HepG2 (cell line): ENCODE results near the gene TSKU. TPM values are rescaled to one million over a fixed set of nuclear protein-coding genes. Genes with fewer than 3 reads are reported as not detected.

ENCODE experiments used
- ATAC-seq: fragments of 200-7000 bp; cut with Tn5 transposase; 3 replicates; pipeline ENCODE4 v1.9.1; 2020; ENCODE audit warnings: mild to moderate bottlenecking, moderate library complexity
- BruUV-seq: library from RNA; stranded (reverse); fragments of 400-500 nt; replicated peaks from 2 replicates; lab custom pipeline; 2021; lab: Mats Ljungman, UMichigan
- CTCF ChIA-PET: fragments of 300-600 bp; formaldehyde crosslinking; extraction: SDS; loops from one replicate; lab custom pipeline; 2021; ENCODE audit warnings: low total read pairs, inconsistent platforms, low intra/inter-chr PET ratio; lab: Yijun Ruan, JAX
- POLR2A ChIA-PET: fragments of 350-600 bp; sonication (Branson Sonifier 250); formaldehyde crosslinking; loops from one replicate; lab custom pipeline; 2020; ENCODE audit warnings: antibody characterized with exemption, inconsistent platforms; lab: Yijun Ruan, JAX
- DNase-seq: peaks from one replicate; pipeline ENCODE4 v3.0.0-alpha.2; 2015; ENCODE audit warnings: low spot score
- FAIRE-seq: peaks from 3 replicates; lab custom pipeline; 2011; peaks lifted over from hg19 to GRCh38; lab: Jason Lieb, UNC
- H2AFZ ChIP-seq: one replicate; pipeline ENCODE4 v1.6.1; 2011; ENCODE audit warnings: low read length, inconsistent platforms
- H3K27ac ChIP-seq: fragments of 300-600 bp; 3 replicates; pipeline ENCODE4 v1.8.0; 2011; ENCODE audit warnings: mixed run types, mild to moderate bottlenecking, mixed read lengths, low read length, inconsistent platforms; ENCODE audit not compliant: insufficient read depth; ENCODE audit errors: extremely low read length
- H3K27me3 ChIP-seq, 2 experiments: fragments of 200-600 bp in 1 of 2; 2 replicates in 1 of 2; 3 replicates in 1 of 2; pipeline versions ENCODE4 v1.6.0 to v1.8.0; 2011; ENCODE audit warnings: low read length in 2 of 2, mild to moderate bottlenecking in 2 of 2, moderate library complexity in 2 of 2, inconsistent platforms in 1 of 2; ENCODE audit not compliant: insufficient read depth in 2 of 2, control insufficient read depth in 1 of 2
- H3K36me3 ChIP-seq, 2 experiments: fragments of 200-600 bp in 1 of 2; replicated peaks in 1 of 2; 2 replicates in 1 of 2; 3 replicates in 1 of 2; pipeline versions ENCODE4 v1.5.1 to v1.8.0; 2011; ENCODE audit warnings: low read length in 2 of 2, inconsistent platforms in 1 of 2; ENCODE audit not compliant: insufficient read depth in 2 of 2, control insufficient read depth in 1 of 2
- H3K4me1 ChIP-seq: 2 replicates; pipeline ENCODE4 v1.5.1; 2012; ENCODE audit warnings: low read length, inconsistent platforms; ENCODE audit not compliant: insufficient read depth
- H3K4me2 ChIP-seq: 2 replicates; pipeline ENCODE4 v1.6.0; 2011; ENCODE audit warnings: low read depth, low read length, inconsistent platforms
- H3K4me3 ChIP-seq, 3 experiments: fragments of 200-600 bp in 1 of 3; sonication (generic), shearing (Covaris generic) in 1 of 3; replicated peaks in 1 of 3; 2 replicates each; pipeline ENCODE4 v1.5.1; 2011 to 2016; ENCODE audit warnings: low read length in 3 of 3, inconsistent platforms in 2 of 3, low read depth in 2 of 3, mild to moderate bottlenecking in 2 of 3, control low read depth in 1 of 3, mixed read lengths in 1 of 3; ENCODE audit not compliant: insufficient read depth in 1 of 3
- H3K79me2 ChIP-seq: one replicate; pipeline ENCODE4 v1.6.1; 2011; ENCODE audit warnings: low read length, inconsistent platforms; ENCODE audit not compliant: insufficient read depth
- H3K9ac ChIP-seq: 2 replicates; pipeline ENCODE4 v1.6.0; 2011; ENCODE audit warnings: mild to moderate bottlenecking, low read depth, low read length, inconsistent platforms; ENCODE audit not compliant: insufficient read depth
- H3K9me3 ChIP-seq: 2 replicates; pipeline ENCODE4 v1.5.1; 2012; ENCODE audit warnings: mild to moderate bottlenecking, low read length
- H4K20me1 ChIP-seq: 2 replicates; pipeline ENCODE4 v1.6.0; 2011; ENCODE audit warnings: inconsistent platforms, mild to moderate bottlenecking, low read length, moderate library complexity; ENCODE audit not compliant: insufficient read depth
- BHLHE40 ChIP-seq: IDR thresholded peaks from 2 replicates; pipeline ENCODE4 v1.6.1; 2011; ENCODE audit warnings: low read length, improper control_type of control experiment
- ZNF121 ChIP-seq: sonication (generic); formaldehyde crosslinking; IDR thresholded peaks from 2 replicates; pipeline ENCODE4 v1.5.0; 2020; ENCODE audit warnings: mild to moderate bottlenecking, missing genetic modification reagents
- whole genome bisulfite sequencing: methylation state at CpG from one replicate; pipeline ENCODE4 v1.1.6; 2017; ENCODE audit warnings: low lambda C conversion rate; 5-methylcytosine and 5-hydroxymethylcytosine counted together
- in situ Hi-C: cut with HindIII; loops from 2 replicates; pipeline ENCODE4 v1.10.0; 2017; ENCODE audit warnings: low pct_unique_long_range_greater_than_20kb; ENCODE audit not compliant: extremely low pct_ligation_motif_present
- intact Hi-C: fragments of 100-400 bp; cut with micrococcal nuclease; formaldehyde crosslinking; loops from one replicate; pipeline ENCODE4 v1.10.0; 2022; ENCODE audit not compliant: unreplicated experiment
- polyA plus RNA-seq, 8 experiments: library from polyadenylated mRNA; depleted of rRNA in 3 of 8; stranded (reverse) in 7 of 8; unstranded in 1 of 8; fragments of >200 nt; fragmentation: Illumina TruSeq in 4 of 8; extraction: Trizol in 4 of 8; gene quantifications; 2 replicates each; pipeline versions ENCODE4 v1.2.1 to v1.2.3, GENCODE V29; 2011 to 2016; ENCODE audit warnings: low read depth in 4 of 8, missing spikeins in 1 of 8, mixed read lengths in 1 of 8; ENCODE audit not compliant: insufficient read depth in 1 of 8
- total RNA-seq, 5 experiments: library from RNA; depleted of rRNA; stranded (reverse); fragments of >200 nt; fragmentation: Illumina TruSeq; extraction: Trizol; gene quantifications; 2 replicates each; pipeline ENCODE4 v1.2.3, GENCODE V29; 2016; ENCODE audit warnings: low read depth in 1 of 5
- TF ChIP-seq, protein P1 (sequence below): sonication (generic); formaldehyde crosslinking; IDR thresholded peaks from 2 replicates; pipeline ENCODE4 v1.4.0; 2020; ENCODE audit warnings: mild to moderate bottlenecking, missing genetic modification reagents

Gene TSKU
- total and polyA plus RNA-seq, 2 of the 13 experiments (the other 11 are each of a cell fraction or from before 2014, with no cell fraction given), result 20.3 to 21.4 TPM

DNA sequence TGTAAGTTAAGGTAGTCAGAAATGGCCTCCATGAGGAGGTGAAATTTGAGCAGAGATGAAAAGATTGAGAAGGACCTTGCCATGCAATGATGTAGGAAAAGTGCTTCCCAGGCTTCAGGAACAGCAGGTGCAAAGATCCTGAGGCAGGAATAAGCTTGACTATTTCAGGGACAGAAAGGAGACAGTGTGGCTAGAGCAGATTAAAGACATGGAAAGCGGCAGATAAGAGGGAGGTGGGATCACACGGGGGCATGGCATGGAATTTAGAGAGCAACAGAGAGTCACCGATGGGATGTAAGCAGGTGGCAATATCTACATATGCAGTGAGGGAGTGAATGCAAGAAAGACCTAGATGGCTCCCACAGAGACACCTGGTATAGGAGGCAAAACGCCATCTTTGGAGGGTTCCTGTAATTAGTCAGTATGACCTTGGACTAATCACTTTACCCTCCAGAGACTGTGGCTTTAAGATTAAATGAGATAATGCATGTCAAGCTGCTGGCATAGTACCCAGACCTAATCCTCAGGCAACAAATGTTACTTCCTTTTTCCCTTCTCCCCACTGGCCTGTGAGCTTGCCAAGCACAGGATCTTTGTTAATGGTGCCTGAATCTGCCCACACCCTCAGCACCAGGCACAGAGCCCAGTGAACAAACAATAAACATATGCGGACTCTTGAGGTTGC, 52.9 kb downstream of the TSKU start (continued):
- TF ChIP-seq, protein P1, sequence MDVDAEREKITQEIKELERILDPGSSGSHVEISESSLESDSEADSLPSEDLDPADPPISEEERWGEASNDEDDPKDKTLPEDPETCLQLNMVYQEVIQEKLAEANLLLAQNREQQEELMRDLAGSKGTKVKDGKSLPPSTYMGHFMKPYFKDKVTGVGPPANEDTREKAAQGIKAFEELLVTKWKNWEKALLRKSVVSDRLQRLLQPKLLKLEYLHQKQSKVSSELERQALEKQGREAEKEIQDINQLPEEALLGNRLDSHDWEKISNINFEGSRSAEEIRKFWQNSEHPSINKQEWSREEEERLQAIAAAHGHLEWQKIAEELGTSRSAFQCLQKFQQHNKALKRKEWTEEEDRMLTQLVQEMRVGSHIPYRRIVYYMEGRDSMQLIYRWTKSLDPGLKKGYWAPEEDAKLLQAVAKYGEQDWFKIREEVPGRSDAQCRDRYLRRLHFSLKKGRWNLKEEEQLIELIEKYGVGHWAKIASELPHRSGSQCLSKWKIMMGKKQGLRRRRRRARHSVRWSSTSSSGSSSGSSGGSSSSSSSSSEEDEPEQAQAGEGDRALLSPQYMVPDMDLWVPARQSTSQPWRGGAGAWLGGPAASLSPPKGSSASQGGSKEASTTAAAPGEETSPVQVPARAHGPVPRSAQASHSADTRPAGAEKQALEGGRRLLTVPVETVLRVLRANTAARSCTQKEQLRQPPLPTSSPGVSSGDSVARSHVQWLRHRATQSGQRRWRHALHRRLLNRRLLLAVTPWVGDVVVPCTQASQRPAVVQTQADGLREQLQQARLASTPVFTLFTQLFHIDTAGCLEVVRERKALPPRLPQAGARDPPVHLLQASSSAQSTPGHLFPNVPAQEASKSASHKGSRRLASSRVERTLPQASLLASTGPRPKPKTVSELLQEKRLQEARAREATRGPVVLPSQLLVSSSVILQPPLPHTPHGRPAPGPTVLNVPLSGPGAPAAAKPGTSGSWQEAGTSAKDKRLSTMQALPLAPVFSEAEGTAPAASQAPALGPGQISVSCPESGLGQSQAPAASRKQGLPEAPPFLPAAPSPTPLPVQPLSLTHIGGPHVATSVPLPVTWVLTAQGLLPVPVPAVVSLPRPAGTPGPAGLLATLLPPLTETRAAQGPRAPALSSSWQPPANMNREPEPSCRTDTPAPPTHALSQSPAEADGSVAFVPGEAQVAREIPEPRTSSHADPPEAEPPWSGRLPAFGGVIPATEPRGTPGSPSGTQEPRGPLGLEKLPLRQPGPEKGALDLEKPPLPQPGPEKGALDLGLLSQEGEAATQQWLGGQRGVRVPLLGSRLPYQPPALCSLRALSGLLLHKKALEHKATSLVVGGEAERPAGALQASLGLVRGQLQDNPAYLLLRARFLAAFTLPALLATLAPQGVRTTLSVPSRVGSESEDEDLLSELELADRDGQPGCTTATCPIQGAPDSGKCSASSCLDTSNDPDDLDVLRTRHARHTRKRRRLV (CRISPR knock-in tag), result no peak

DNA sequence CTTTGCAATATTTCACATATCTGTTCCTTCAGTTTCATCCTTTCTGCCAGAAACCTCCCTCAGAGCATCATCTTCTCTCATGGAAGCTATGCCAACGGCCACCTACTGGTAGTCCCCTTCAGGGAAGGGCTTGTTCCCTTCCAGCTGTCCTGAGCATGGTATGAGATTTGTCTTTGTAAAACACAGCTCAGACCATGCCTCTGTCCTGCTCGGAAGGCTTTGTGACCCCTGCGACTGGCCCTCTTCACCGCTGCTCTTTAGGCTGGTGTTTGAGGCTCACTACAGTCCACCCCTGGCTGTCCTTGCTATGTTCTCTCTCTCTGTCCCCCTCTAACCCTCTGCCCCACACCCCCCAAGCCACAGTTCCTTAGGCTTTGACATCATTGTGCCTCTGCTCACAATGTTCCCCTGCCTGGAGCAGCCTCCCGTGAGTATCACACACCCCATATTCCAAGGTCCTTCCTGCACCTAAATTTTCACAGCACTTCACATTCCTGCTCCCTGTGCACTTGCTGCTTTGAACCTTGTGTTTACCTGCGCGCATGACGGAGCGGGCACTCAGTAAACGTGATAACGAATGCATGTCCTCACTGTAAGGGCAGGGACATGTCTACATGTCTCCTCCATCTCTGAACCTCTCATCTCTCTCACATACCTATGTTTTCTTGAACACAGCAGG, 53.6 kb downstream of the TSKU start:
- FAIRE-seq, result no peak
- in situ Hi-C loops, result loop anchor here (10.0 kb wide), 1 partner anchor 112 kb away; no protein-coding TSS in a partner anchor
- TF ChIP-seq BHLHE40 (0 out of 2 replicates have a peak, but pooled peaks have one; percentile 6), ZNF121 (no peak)

More for the DNA sequence above, 53.6 kb downstream of the TSKU start:
- 15% methylated on average over 11 of the region's 11 CpGs for WGBS
- Histone ChIP-seq H2AFZ (no peak overlapping the region), H3K4me1 (peaks cover 7% of the 10 kb centered on the region; the same call in 1 of the 2 replicates), H3K79me2 (no peaks in the 10 kb centered on the region), H3K4me3 (no peak overlapping the region), H3K9ac (no peak overlapping the region), H3K36me3 (no peaks in the 10 kb centered on the region), H3K27me3 (peaks cover 3 to 46% of the 10 kb centered on the region in 2 experiments; a peak in 3 of 5 replicates), H3K27ac (no peak overlapping the region), H3K4me2 (no peak overlapping the region), H4K20me1 (no peaks in the 10 kb centered on the region; the same call in 1 of the 2 replicates), H3K9me3 (no peaks in the 10 kb centered on the region)
- POLR2A ChIA-PET, result no interaction called here
- no TSS peak for BruUV-seq
- DNase-seq (no peak), ATAC-seq (peak; percentile 33; the same call in 2 of the 3 replicates)
- intact Hi-C loops, result loop anchor here (5.0 kb wide), 1 partner anchor 114 kb away; no protein-coding TSS in a partner anchor
- CTCF ChIA-PET, result no interaction called here
